ENCODE data around the gene CSRNP3.

- TF ChIP-seq, protein P1, sequence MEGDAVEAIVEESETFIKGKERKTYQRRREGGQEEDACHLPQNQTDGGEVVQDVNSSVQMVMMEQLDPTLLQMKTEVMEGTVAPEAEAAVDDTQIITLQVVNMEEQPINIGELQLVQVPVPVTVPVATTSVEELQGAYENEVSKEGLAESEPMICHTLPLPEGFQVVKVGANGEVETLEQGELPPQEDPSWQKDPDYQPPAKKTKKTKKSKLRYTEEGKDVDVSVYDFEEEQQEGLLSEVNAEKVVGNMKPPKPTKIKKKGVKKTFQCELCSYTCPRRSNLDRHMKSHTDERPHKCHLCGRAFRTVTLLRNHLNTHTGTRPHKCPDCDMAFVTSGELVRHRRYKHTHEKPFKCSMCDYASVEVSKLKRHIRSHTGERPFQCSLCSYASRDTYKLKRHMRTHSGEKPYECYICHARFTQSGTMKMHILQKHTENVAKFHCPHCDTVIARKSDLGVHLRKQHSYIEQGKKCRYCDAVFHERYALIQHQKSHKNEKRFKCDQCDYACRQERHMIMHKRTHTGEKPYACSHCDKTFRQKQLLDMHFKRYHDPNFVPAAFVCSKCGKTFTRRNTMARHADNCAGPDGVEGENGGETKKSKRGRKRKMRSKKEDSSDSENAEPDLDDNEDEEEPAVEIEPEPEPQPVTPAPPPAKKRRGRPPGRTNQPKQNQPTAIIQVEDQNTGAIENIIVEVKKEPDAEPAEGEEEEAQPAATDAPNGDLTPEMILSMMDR (conservative IDR thresholded peaks at IDR 0.05; ENCODE audit: low read depth, low read length), result no peak
- no peak for TF ChIP-seq EZH2 (IDR thresholded peaks at IDR 0.05; ENCODE audit: borderline replicate concordance, low read depth, low read length, poor library complexity, severe bottlenecking)
These were observed 205.3 kb downstream of the CSRNP3 start for GRCh38 chr2:165674780-165675179.
